ENCODE results near the gene ZSWIM8.

Gene ZSWIM8

GRCh38 chr10:73841526-73842285 is 56.3 kb downstream of the ZSWIM8 start:
- DNase-seq, result no peak

GRCh38 chr10:73842349-73842748 is 56.9 kb downstream of the ZSWIM8 start:
- no peak for DNase-seq

- DNase-seq, result no peak
Observed at GRCh38 chr10:73843261-73843660, 57.9 kb downstream of the ZSWIM8 start.

GRCh38 chr10:73847031-73847430 is 61.6 kb downstream of the ZSWIM8 start:
- DNase-seq, result no peak

GRCh38 chr10:73848821-73849489 is 63.5 kb downstream of the ZSWIM8 start:
- DNase-seq, result peak; percentile 73 to 75

GRCh38 chr10:73850211-73850610 is 64.8 kb downstream of the ZSWIM8 start:
- DNase-seq, result no peak

- DNase-seq, result no peak
Observed at GRCh38 chr10:73850863-73851461, 65.6 kb downstream of the ZSWIM8 start.
